Stomach smooth muscle (tissue), 2 donors: ENCODE results near the gene SNN.

ENCODE experiments used
- H3K27ac ChIP-seq: one replicate; pipeline ENCODE4 v1.7.0; 2013; ENCODE audit warnings: mild to moderate bottlenecking, low read length, inconsistent platforms
- H3K27me3 ChIP-seq, 2 donors: one replicate each; pipeline ENCODE4 v1.7.0; 2013; ENCODE audit warnings: low read length in 2 of 2; ENCODE audit not compliant: insufficient read depth in 2 of 2, control insufficient read depth in 1 of 2
- H3K36me3 ChIP-seq, 2 donors: one replicate each; pipeline ENCODE4 v1.7.0; 2013; ENCODE audit warnings: low read length in 2 of 2; ENCODE audit not compliant: control insufficient read depth in 2 of 2, insufficient read depth in 2 of 2
- H3K4me1 ChIP-seq: one replicate; pipeline ENCODE4 v1.7.0; 2013; ENCODE audit warnings: low read length; ENCODE audit not compliant: control insufficient read depth, insufficient read depth
- H3K4me3 ChIP-seq, 2 donors: one replicate each; pipeline ENCODE4 v1.7.0; 2013; ENCODE audit warnings: low read length in 2 of 2
- H3K9ac ChIP-seq, 2 donors: one replicate each; pipeline ENCODE4 v1.7.0; 2013; ENCODE audit warnings: low read length in 2 of 2, mild to moderate bottlenecking in 1 of 2
- H3K9me3 ChIP-seq, 2 donors: one replicate each; pipeline ENCODE4 v1.7.0; 2013; ENCODE audit warnings: low read length in 2 of 2; ENCODE audit not compliant: control insufficient read depth in 2 of 2
- donor health status: healthy.
- donor health status: Pancreatic carcinoma.

SNN gene

GRCh38 chr16:11635679-11636171 lies 32.5 kb upstream of the SNN start:
- Histone ChIP-seq H3K27ac (no peak overlapping the region), H3K9me3 (no peaks in the 10 kb centered on the region), H3K36me3 (no peaks in the 10 kb centered on the region), H3K27me3 (no peaks in the 10 kb centered on the region), H3K9ac (no peak overlapping the region), H3K4me1 (peaks cover 20% of the 10 kb centered on the region), H3K4me3 (no peak overlapping the region)

GRCh38 chr16:11636172-11636721 lies 32.0 kb upstream of the SNN start:
- no peak overlapping the region for H3K27ac ChIP-seq
- H3K36me3 ChIP-seq = no peaks in the 10 kb centered on the region
- H3K9me3 ChIP-seq = no peaks in the 10 kb centered on the region
- H3K9ac ChIP-seq = no peak overlapping the region
- no peaks in the 10 kb centered on the region for H3K27me3 ChIP-seq
- peaks cover 25% of the 10 kb centered on the region for H3K4me1 ChIP-seq
- H3K4me3 ChIP-seq = no peak overlapping the region

DNA sequence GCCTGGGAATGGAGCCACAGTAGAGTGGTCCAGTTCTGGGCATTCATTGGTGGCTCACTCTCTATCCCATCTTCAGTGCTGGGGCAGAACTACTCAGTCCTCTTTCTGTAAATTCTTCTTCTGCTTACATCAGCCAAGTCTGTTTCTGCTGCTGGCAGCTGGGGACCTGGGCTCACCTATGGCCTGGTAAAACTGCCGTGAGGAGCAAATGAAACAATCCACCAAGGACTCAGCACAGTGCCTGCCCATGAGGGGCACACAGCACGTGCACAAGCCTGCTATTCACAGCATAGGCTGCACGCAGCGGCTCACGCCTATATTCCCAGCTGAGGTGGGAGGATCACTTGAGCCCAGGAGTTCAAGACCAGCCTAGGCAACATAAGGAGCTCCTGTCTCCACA lies 30.9 kb upstream of the SNN start:
- Histone ChIP-seq H3K36me3 (no peaks in the 10 kb centered on the region), H3K9ac (no peak overlapping the region), H3K27me3 (no peaks in the 10 kb centered on the region), H3K4me1 (peaks cover 27% of the 10 kb centered on the region), H3K4me3 (no peak overlapping the region), H3K27ac (no peak overlapping the region), H3K9me3 (no peaks in the 10 kb centered on the region)

GRCh38 chr16:11638140-11638539 lies 30.1 kb upstream of the SNN start:
- no peaks in the 10 kb centered on the region for H3K27me3 ChIP-seq
- no peak overlapping the region for H3K9ac ChIP-seq
- H3K36me3 ChIP-seq = no peaks in the 10 kb centered on the region
- H3K9me3 ChIP-seq = no peaks in the 10 kb centered on the region
- no peak overlapping the region for H3K4me3 ChIP-seq
- H3K27ac ChIP-seq = no peak overlapping the region
- H3K4me1 ChIP-seq = peaks cover 19% of the 10 kb centered on the region

- Histone ChIP-seq H3K4me1 (peaks cover 13% of the 10 kb centered on the region), H3K27me3 (no peaks in the 10 kb centered on the region), H3K27ac (no peak overlapping the region), H3K9ac (no peak overlapping the region), H3K9me3 (no peaks in the 10 kb centered on the region), H3K36me3 (no peaks in the 10 kb centered on the region), H3K4me3 (no peak overlapping the region)
Observed at GRCh38 chr16:11639008-11639562, 29.2 kb upstream of the SNN start.

- Histone ChIP-seq H3K9ac (peak overlapping the region; percentile 47 to 53), H3K4me1 (peaks cover 13% of the 10 kb centered on the region), H3K36me3 (no peaks in the 10 kb centered on the region), H3K27me3 (no peaks in the 10 kb centered on the region), H3K4me3 (peak overlapping the region in 1 of 2 donors; percentile 47), H3K9me3 (no peaks in the 10 kb centered on the region), H3K27ac (peak overlapping the region; percentile 73)
Observed at GRCh38 chr16:11639925-11640899, 28.0 kb upstream of the SNN start.

- peak overlapping the region; percentile 73 for H3K27ac ChIP-seq
- peak overlapping the region; percentile 29 to 53 for H3K9ac ChIP-seq
- no peaks in the 10 kb centered on the region for H3K27me3 ChIP-seq
- peak overlapping the region in 1 of 2 donors; percentile 15 for H3K4me3 ChIP-seq
- no peaks in the 10 kb centered on the region for H3K9me3 ChIP-seq
- no peaks in the 10 kb centered on the region for H3K36me3 ChIP-seq
- peaks cover 13% of the 10 kb centered on the region for H3K4me1 ChIP-seq
Observed at GRCh38 chr16:11640987-11641817, 27.1 kb upstream of the SNN start.

GRCh38 chr16:11642765-11643116 lies 25.5 kb upstream of the SNN start:
- no peaks in the 10 kb centered on the region for H3K9me3 ChIP-seq
- H3K36me3 ChIP-seq = no peaks in the 10 kb centered on the region
- H3K4me1 ChIP-seq = peaks cover 13% of the 10 kb centered on the region
- H3K4me3 ChIP-seq = no peak overlapping the region
- H3K27ac ChIP-seq = no peak overlapping the region
- H3K9ac ChIP-seq = no peak overlapping the region
- H3K27me3 ChIP-seq = no peaks in the 10 kb centered on the region

- H3K36me3 ChIP-seq = no peaks in the 10 kb centered on the region
- no peak overlapping the region for H3K27ac ChIP-seq
- no peaks in the 10 kb centered on the region for H3K27me3 ChIP-seq
- no peaks in the 10 kb centered on the region for H3K9me3 ChIP-seq
- no peak overlapping the region for H3K4me3 ChIP-seq
- H3K4me1 ChIP-seq = no peaks in the 10 kb centered on the region
- H3K9ac ChIP-seq = no peak overlapping the region
Observed at GRCh38 chr16:11649276-11649675, 19.0 kb upstream of the SNN start.
